ENCODE measurements around the gene ARVCF.

The ARVCF gene

DNA sequence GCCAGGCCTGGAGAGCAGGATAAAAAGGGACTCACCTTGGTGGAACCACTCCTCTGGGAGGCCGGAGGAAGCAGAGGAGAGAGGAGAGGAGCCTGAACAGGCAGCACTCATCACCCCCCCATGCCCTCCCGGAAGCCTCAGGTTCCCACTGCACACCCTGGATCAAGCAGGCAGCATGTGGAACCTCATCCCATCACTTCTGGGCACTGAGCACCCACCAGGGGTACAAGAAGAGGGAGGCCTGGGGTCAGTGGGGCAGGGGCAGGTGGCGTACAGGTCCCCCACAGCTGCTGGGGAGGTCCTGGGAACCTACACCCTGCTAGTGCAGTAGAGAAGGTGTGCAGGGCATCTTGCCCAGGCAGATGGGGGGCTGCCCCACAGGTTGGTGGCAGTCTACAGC, 40.0 kb downstream of the ARVCF start:
- DNase-seq (ENCODE audit: low read depth in 2 of 3, low spot score in 1 of 3): no peak

DNA sequence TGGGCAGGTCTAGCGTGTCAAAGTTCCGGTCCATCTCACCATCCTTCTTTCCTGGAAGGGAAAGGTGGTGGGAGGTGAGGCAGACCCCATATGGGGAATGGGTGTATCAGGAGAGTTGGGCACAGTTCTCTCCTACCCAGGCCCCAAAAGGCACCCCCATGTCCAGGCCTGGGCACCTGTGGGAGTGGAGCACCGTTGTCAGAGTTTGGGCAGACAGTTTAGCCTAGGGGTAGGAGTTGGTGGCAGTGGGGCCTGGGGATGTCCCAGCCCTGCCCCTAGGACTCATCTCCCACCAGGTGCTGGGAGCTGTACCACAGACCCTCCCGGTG, 41.0 kb downstream of the ARVCF start:
- DNase-seq (ENCODE audit: low read depth in 2 of 3, low spot score in 1 of 3): no peak

DNA sequence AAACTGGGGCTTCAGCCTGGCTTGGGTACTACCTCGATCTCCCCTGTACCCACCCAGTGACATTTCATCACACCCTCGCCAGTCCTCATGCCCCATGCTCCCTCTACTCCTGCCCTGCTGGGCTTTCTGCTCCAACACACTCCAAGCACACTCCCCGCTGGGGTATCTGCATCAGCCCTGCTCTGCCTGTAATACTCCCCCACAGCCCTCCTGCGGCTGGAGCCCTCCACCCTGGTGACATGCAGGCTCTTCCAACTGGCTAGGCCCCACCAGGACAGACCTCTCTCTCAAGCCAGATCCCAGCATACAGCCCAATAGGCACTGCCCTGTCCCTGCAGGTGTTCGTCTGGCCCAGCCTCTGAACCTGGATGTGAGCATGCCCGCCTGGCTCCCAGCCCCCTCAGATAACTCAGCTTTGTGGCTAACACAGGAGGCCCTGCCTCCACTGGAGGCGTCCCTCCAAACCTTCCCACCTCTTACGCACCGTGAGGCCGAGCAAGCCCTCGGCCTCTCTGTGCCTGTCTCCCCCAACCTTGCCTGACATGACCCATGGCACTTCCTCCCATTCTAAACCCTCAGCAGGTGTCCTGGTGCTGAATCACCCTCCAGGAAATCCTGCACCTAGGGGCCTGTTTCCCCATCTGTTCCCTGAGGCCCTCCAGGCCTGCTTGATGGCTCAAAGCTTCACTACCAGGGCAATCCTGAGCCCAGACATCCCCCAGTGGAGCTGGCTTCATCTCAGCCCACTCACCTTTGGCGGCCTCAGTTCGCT, 41.5 kb downstream of the ARVCF start:
- no peak for DNase-seq (ENCODE audit: low read depth in 2 of 3, low spot score in 1 of 3)

DNA sequence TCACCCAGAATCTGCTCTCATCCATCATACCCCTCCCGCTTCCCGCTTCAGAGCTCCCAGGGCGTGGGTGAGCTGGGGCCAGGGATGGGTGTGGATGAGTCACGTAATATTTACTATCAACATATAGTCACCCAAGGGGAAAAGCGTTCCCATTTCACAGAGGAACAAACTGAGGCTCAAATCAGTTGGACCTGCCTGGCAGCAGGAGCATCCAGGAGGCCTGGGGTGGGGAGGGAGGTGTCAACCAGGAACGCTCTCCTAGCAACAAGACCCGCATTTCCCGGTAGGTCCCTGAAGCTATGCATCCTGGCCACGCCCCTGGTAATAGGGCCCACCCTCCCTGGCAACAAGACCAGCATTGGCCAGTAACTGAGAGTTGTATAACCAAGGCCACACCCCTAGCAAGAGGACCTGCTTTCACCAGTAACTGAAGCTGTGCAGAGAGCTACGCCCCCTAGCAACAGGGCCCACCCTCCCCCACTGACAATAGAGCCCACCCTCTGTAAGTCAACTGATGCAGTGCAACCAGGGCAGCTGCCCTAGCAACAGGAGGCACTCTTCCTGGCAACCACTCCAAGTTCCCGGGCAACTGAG, 42.3 kb downstream of the ARVCF start:
- no peak for DNase-seq (ENCODE audit: low read depth in 2 of 3, low spot score in 1 of 3)

DNA sequence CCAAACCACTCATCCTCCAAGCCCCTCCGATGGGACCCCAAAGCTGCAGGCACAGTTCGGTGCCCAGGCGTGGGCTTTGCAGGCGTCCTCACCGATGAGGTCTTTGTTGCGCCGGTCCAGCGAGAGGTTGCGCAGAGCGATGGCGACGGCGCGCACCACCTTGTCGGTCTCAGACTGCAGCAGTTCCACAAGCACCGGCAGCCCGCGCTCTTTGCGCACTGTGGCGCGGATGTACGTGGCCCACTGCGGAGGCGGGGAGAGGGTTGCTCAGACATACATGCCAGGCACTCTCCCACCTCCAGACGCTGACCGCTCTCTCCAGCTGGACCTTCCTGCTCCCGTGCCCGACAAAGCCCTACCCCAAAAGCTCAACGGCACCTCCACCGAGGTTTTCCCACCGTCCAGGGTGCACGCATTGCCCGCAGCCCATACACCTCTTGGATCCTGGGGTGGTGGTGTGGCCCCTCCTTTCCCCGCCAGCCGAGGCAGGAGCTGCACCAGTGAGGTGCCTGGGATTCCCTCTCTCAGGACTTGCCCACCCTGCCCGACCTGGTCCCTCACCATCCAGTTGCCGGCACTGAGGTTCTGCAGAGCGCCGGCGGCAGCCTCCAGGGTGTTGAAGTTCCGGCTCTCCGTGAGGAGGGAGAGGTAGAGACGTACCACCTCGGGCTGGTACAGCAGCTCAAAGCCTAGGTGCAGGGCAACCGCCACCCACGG, 42.9 kb downstream of the ARVCF start:
- DNase-seq (ENCODE audit: low read depth in 2 of 3, low spot score in 1 of 3): no peak

DNA sequence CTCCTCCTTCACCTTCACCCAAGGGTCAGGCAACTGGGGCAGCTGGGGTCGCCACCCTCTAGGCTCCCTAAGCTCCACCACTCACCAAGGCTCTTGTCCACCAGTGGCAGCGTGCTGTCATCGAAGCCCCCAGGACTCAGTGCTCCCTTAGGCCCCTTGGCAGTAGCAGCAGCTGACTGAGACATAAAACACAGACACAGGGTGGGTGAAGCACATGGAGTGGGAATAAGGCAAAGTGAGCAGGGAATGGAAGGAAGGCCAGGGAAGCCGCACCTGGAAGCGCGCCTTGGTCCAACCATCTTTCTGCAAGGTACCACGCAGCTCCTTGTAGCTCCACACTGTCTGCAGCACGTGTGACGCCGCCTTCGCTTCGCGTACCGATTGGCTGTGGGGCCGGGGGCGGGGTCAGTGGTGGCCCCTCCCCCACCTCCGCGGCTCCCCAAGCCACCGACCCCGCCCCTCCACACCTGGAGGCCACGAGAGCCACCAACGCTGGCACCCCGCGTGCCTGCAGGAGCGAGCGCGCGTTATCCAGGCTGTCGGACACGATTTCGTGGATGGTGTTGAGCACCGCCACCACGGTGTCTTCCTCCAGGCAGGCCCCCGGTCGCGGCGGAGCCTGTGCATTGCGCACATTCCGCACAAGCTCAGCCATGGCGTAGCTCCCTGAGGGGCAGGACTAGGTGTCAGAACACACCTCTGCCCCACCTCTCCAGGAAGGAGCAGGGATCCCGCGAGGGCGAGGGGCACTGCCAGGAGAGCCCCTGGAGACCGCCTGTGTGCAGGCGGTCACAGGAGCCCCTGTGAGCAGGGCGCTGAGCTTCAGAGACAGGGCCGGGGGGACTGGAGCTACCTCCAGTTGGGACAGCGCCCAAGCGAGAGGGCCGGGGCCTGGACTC, 43.7 kb downstream of the ARVCF start:
- DNase-seq (ENCODE audit: low read depth in 2 of 3, low spot score in 1 of 3): no peak

DNA sequence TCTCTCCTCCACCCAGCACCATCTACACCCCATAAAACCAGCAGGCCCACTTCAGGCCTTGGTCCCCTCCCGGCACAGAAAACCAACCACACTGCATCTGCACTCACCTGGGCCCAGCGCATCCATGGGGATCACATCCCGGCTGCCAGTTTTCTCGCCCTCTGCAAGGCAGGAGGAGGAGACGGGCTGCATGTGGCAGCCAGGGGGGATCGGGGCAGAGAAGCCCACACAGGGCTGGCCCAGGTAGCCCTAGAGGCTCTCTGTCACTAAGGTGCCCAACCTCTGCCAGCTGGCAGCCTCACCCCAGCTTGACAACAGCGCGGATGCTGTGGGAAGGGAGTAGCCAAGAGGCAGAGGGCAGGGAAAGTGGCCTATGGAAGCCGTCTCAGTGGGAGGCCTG, 44.4 kb downstream of the ARVCF start:
- DNase-seq (ENCODE audit: low read depth in 2 of 3, low spot score in 1 of 3): no peak

- no peak for DNase-seq (ENCODE audit: low read depth in 2 of 3, low spot score in 1 of 3)
Observed at GRCh38 chr22:19971276-19972124, 45.1 kb downstream of the ARVCF start.

DNA sequence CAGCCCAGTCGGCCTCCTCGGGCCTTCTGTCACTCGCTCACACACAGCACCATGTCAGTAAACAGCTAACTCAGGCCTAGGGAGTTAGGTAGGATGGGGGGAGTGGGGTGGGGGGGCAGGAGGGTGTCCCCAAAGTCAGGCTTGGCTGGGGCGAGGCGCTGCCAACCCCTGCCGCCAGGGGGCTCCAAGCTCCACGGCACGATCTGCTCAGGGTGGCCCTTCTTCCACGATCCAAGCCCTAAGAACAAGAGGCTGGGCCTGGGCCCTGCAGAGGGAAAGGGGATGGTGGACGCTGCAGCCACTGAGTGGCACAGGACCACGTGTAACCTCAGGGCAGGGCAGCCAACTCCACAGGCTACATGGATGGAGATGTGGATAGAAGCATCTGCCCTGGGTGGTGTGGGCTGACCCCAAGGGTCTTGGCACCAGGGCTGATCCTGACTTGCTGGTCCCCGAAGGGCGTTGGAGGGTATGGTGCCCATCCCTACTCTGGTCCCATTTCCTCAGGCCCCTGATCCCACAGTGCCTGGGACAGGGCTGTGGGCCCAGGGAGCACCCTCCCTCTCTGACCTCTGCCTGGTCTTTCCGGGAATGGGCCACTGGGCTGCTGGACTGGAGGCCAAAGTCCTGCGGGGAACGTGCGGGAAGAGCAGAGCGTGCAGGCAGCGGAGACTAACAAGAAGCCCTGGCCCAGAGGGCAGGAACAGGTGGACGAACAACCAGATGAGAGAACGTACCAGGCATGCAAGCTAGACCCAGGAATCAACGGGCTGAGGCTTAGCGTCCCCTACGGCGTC, 45.9 kb downstream of the ARVCF start:
- peak; percentile 57 to 79 (median 66) for DNase-seq (ENCODE audit: low read depth in 2 of 3, low spot score in 1 of 3)

- no peak for DNase-seq (ENCODE audit: low read depth in 2 of 3, low spot score in 1 of 3)
Observed at GRCh38 chr22:19970031-19970478, 46.6 kb downstream of the ARVCF start.

- DNase-seq (ENCODE audit: low read depth in 2 of 3, low spot score in 1 of 3): no peak
Observed at GRCh38 chr22:19969141-19969928, 47.3 kb downstream of the ARVCF start.

DNA sequence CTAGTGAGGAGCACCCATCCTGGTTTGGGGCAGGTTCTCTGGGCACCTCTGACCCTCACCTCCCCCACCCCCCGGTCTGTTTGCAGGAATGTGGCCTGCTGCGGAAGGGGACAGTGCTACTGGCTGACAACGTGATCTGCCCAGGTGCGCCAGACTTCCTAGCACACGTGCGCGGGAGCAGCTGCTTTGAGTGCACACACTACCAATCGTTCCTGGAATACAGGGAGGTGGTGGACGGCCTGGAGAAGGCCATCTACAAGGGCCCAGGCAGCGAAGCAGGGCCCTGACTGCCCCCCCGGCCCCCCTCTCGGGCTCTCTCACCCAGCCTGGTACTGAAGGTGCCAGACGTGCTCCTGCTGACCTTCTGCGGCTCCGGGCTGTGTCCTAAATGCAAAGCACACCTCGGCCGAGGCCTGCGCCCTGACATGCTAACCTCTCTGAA, 48.2 kb downstream of the ARVCF start:
- no peak for DNase-seq (ENCODE audit: low read depth in 2 of 3, low spot score in 1 of 3)

DNA sequence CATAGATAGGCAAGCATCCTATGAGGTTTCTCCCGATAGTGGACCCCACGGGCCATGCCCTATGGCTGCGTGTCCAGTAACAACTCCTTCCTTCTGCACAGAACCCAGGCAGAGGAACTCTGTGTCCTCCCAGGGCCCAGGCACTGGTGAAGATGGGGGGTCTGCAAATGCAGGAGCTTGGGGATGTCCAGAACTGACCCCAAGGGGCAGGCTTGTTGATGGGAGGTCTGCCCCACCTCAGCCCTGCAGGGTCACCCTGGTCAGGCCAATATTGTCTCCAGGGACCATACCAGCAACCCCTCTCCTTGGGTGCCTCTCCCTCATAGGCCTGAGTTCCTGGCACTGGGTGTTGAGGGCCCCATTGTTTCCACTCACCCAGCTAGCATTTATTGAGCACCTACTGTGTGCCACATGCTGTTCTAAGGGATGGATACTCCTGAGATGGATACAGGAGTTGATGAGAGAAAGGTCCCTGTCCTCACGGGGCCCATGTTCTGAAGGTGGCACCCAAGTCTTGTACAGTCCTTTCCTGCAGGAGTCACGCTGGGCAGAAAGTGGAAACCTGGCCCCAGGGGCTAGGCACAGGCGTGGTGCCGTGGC, 48.7 kb downstream of the ARVCF start:
- no peak for DNase-seq (ENCODE audit: low read depth in 2 of 3, low spot score in 1 of 3)

DNA sequence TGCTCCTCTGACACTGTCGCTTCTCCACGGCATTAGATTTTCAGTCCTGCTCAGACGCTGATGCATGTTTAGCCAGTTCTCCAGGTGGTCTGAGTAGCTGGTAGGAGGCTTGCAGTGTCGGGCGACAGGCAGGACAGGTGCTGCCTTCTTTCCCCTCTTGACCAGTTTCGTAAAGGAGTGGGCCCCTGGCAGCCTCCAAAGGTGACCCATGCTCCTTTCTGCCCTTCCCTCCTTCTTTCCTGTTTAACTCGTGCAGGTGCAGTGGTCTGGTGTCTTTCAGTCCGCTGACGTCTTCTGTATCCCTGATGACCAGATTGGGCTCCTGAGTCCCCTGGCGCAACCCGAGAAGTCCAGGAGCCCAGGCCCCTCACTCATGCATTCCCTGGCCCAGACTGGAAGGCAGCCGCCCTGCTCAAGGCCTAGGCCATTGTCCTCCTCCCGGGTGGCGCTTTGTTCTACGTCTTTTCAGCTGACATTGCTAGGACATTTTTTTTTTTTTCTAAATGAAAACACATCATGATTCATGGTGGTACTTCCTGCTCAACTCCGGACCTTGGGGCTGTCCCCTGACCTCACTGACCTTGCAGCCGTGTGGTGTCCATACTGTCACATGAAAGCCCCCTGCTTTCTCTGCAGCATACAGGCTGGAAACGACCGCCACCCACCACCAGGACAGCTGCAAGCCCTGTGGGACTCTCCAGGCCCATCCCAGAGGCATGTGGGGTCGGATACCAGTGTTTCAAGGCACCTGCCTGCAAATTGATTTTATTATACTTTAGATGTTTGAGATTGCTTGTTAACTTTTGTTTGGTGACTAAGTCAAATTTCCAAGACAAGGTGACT, 49.5 kb downstream of the ARVCF start:
- DNase-seq (ENCODE audit: low read depth in 2 of 3, low spot score in 1 of 3): no peak

GRCh38 chr22:19965771-19966709, 50.6 kb downstream of the ARVCF start:
- DNase-seq (ENCODE audit: low read depth in 2 of 3, low spot score in 1 of 3): no peak

DNA sequence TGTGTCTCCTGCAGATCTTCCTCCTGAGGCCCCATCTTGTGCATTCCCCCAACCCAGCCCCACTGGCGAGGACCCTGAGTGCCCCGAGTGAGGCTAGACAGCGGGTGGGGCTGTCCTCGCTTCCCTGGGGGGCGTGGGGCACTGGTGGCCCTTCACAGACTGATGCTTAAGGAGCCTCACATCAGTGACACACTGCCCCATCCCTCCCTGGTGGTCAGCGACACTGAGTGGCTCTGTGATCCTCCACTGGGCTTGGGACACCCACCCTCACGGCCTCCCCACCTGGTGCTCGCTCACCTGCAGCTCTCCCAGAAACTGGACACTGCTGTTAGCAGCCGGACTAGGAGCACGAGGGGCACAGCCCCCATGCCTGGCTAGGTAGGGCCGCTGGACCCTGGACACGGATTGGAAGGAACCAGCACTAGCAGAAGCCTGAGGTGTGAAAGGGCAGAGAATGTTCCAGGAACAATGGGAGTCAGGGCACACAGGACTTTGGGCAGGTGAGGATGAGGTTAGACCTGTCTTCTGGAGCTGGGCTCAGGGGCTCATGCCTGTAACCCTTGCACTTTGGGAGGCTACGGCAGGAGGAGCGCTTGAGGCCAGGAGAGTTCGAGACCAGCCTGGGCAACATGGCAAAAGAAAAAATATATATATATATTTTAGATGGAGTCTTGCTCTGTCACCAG, 51.8 kb downstream of the ARVCF start:
- DNase-seq (ENCODE audit: low read depth in 2 of 3, low spot score in 1 of 3): no peak
